Lower lobe of right lung (tissue), 2 donors: ENCODE results near the gene BTD. TPM values are rescaled to one million over a fixed set of nuclear protein-coding genes. Genes with fewer than 3 reads are reported as not detected.

Source experiments
- ATAC-seq, 2 donors: fragments of 200-7000 bp; cut with Tn5 transposase; one replicate each; pipeline ENCODE4 v1.9.1; 2020 to 2022; ENCODE audit warnings: mild to moderate bottlenecking in 2 of 2, moderate library complexity in 2 of 2
- DNase-seq: peaks from one replicate; pipeline ENCODE4 v3.0.0-alpha.2; 2020
- H3K27ac ChIP-seq: fragments of 200-600 bp; one replicate; pipeline ENCODE4 v1.8.0; 2022
- H3K27me3 ChIP-seq: fragments of 200-600 bp; one replicate; pipeline ENCODE4 v1.8.0; 2022; ENCODE audit warnings: low read depth
- H3K36me3 ChIP-seq: fragments of 200-600 bp; one replicate; pipeline ENCODE4 v1.8.0; 2022; ENCODE audit warnings: mild to moderate bottlenecking
- H3K4me1 ChIP-seq: fragments of 200-600 bp; one replicate; pipeline ENCODE4 v1.8.0; 2022
- H3K4me3 ChIP-seq: fragments of 200-600 bp; one replicate; pipeline ENCODE4 v1.8.0; 2022; ENCODE audit warnings: mild to moderate bottlenecking
- H3K9me3 ChIP-seq: fragments of 200-600 bp; one replicate; pipeline ENCODE4 v1.8.0; 2022
- intact Hi-C: fragments of 100-400 bp; cut with DNase I; formaldehyde crosslinking; loops from one replicate; pipeline ENCODE4 v1.11.0; 2022
- total RNA-seq: library from RNA; stranded (reverse); fragmentation: NEBNext Ultra II Directional; extraction: Animal tissue kit (Norgen Biotek cat#: 25700); gene quantifications from one replicate; pipeline ENCODE4 v1.2.1, GENCODE V29; 2021
- TF ChIP-seq, protein P1 (sequence below): fragments of 200-600 bp; IDR thresholded peaks from one replicate; pipeline ENCODE4 v1.8.0; 2022; ENCODE audit warnings: antibody characterized with exemption, mild to moderate bottlenecking
- donor health status: DM: no; HTN: yes; CAD: no; lungs with severe emphysema.

The BTD gene
- total RNA-seq, 1 donor from 2014 or later, result 24.2 TPM

DNA sequence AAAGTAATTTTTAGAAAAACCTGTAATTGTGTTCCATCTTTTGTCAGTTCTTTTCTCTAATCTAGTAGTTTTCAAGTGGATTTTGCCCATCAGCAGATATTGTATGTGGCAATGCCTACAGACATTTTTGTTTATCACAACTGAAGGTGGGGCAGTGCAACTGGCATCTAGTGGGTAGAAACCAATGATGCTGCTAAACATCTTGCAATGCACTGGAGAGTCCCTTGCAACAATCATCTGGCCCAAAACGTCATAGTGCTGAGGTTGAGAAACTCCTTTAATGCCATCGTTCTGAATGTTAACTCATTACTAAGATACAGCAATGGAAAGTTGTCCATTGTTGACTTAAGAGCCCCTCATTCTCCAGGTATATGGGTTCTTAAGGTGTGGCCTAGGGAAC is 80.1 kb downstream of the BTD start:
- intact Hi-C loops, result no loop called here
- no peaks in the 10 kb centered on the region for H3K9me3 ChIP-seq
- H3K27me3 ChIP-seq, result no peaks in the 10 kb centered on the region
- peaks cover 53% of the 10 kb centered on the region for H3K36me3 ChIP-seq
- TF ChIP-seq, protein P1, sequence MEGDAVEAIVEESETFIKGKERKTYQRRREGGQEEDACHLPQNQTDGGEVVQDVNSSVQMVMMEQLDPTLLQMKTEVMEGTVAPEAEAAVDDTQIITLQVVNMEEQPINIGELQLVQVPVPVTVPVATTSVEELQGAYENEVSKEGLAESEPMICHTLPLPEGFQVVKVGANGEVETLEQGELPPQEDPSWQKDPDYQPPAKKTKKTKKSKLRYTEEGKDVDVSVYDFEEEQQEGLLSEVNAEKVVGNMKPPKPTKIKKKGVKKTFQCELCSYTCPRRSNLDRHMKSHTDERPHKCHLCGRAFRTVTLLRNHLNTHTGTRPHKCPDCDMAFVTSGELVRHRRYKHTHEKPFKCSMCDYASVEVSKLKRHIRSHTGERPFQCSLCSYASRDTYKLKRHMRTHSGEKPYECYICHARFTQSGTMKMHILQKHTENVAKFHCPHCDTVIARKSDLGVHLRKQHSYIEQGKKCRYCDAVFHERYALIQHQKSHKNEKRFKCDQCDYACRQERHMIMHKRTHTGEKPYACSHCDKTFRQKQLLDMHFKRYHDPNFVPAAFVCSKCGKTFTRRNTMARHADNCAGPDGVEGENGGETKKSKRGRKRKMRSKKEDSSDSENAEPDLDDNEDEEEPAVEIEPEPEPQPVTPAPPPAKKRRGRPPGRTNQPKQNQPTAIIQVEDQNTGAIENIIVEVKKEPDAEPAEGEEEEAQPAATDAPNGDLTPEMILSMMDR, result no peak
- no peak overlapping the region for H3K4me3 ChIP-seq
- H3K4me1 ChIP-seq, result peaks cover 12% of the 10 kb centered on the region
- H3K27ac ChIP-seq, result no peak overlapping the region
- DNase-seq, result no peak
- no peak for ATAC-seq

DNA sequence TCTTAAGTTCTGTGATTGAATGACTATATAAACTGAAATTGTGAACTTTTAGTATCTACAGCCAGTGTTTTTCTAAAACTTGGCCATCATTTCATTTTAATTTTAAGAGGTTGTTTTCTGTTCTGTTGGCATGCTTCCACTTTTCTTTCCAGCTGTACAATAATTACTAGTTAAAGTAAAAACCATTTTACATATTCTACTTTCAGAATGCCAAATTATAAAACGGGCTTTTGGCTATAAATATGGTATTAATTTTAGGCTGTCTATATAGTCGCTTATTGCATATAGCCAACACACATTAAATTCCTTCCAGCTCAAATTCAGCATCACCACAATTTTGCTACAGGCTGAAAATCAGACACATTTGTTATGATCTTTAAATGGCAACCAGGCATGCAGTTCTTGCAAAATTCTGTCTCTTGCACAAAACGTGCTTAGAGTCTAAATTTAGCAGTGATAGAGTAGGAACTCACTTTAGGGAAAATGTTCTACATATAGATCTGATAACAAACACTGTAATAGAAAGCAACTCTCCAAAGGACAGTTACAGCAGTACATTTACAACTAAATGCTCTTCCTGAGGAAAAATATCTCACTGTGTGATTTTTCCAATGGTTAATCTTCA is 81.1 kb downstream of the BTD start:
- intact Hi-C loops, result no loop called here
- Histone ChIP-seq H3K9me3 (no peaks in the 10 kb centered on the region), H3K4me1 (peaks cover 12% of the 10 kb centered on the region), H3K36me3 (peaks cover 53% of the 10 kb centered on the region), H3K4me3 (no peak overlapping the region), H3K27ac (no peak overlapping the region), H3K27me3 (no peaks in the 10 kb centered on the region)
- TF ChIP-seq, protein P1, result no peak
- no peak for DNase-seq
- ATAC-seq, result no peak

DNA sequence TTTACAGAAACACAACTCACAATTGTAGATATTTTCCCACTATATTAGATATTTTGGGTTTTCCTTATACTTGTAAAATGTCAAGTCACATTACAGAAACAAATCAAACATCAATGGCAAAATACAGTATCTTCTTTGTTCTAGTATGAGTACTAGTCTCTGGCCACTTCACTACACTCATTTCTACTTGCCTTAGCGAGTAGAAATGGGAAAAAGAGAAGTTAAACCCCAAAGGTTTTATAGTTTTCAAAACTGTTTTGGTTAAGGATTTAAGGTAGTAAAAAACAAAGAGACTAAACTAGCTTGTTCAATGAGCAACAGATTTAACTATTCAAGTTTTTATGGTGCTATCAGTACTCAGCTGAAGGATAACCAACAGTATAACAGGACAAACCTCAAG is 81.7 kb downstream of the BTD start:
- DNase-seq (no peak), ATAC-seq (no peak)
- H3K4me1 ChIP-seq, result peaks cover 12% of the 10 kb centered on the region
- H3K27ac ChIP-seq, result no peak overlapping the region
- H3K9me3 ChIP-seq, result no peaks in the 10 kb centered on the region
- no peak overlapping the region for H3K4me3 ChIP-seq
- H3K36me3 ChIP-seq, result peaks cover 53% of the 10 kb centered on the region
- TF ChIP-seq, protein P1, result no peak
- intact Hi-C loops, result no loop called here
- H3K27me3 ChIP-seq, result no peaks in the 10 kb centered on the region

DNA sequence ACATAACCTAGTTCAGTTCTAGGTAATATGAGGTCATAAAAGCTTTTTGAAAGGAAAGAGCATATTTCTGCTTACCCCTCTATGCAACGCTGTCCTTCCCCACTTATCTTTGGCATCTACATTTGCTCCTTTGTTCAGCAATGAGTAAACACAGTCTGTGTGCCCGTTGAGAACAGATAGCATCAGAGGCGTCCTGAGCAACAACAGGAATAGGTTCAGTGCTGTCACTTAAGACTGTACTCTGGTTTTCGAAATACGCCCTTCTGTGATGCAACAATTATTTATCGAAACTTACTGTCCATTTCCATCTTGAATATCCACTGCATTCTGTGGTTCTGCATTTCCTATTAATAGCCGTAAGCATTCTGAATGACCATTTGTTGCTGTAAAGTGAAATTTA is 84.4 kb downstream of the BTD start:
- H3K36me3 ChIP-seq, result peaks cover 54% of the 10 kb centered on the region
- no peak overlapping the region for H3K4me3 ChIP-seq
- no peak overlapping the region for H3K27ac ChIP-seq
- peaks cover 12% of the 10 kb centered on the region for H3K4me1 ChIP-seq
- intact Hi-C loops, result no loop called here
- no peaks in the 10 kb centered on the region for H3K27me3 ChIP-seq
- ATAC-seq (no peak), DNase-seq (no peak)
- no peaks in the 10 kb centered on the region for H3K9me3 ChIP-seq
- TF ChIP-seq, protein P1, result no peak

DNA sequence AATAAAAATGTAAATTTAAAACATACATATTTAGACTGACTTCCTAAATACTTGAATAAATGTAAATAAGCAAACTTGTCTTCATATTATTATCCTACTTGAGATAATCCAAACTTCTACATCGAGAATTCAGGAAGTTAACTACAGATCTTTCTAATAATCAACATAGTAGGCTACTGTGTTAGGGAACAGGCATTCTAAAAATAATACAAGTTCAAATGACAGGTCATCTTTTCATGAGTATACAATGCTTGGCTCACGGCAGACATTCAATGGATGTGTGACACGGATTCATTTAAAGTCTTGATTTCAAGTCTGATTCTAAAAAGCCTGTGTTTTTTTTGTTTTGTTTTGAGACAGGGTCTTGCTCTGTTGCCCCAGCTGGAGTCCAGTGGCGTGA is 88.7 kb downstream of the BTD start:
- H3K9me3 ChIP-seq, result no peaks in the 10 kb centered on the region
- H3K4me3 ChIP-seq, result no peak overlapping the region
- no peak overlapping the region for H3K27ac ChIP-seq
- H3K36me3 ChIP-seq, result peaks cover 60% of the 10 kb centered on the region
- H3K27me3 ChIP-seq, result no peaks in the 10 kb centered on the region
- TF ChIP-seq, protein P1, result no peak
- no peaks in the 10 kb centered on the region for H3K4me1 ChIP-seq
- ATAC-seq, result no peak
- no peak for DNase-seq
- intact Hi-C loops, result no loop called here

DNA sequence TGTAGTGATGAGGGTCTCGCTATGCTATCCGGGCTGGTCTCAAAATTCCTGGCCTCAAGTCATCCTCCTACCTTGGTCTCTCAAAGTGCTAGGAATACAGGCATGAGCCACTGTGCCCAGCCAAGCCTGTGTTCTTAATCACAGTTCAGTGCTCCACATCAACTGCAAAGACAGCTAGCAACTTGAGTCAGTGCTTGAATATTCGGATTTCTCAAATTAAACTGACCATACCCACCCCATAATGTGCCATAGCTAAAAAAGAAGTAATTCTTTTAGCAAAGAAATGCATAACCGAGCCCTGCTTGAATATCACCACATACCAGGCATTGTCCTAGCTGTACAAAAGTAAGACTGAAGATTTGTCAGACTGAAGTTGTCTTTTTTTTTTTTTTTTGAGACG is 89.2 kb downstream of the BTD start:
- TF ChIP-seq, protein P1, result no peak
- intact Hi-C loops, result no loop called here
- DNase-seq (no peak), ATAC-seq (no peak)
- H3K36me3 ChIP-seq, result peaks cover 59% of the 10 kb centered on the region
- H3K4me1 ChIP-seq, result no peaks in the 10 kb centered on the region
- no peaks in the 10 kb centered on the region for H3K9me3 ChIP-seq
- H3K27me3 ChIP-seq, result no peaks in the 10 kb centered on the region
- H3K27ac ChIP-seq, result no peak overlapping the region
- H3K4me3 ChIP-seq, result no peak overlapping the region
